ENCODE measurements around the gene DYNC1H1.

DYNC1H1 gene

GRCh38 chr14:101986953-101987352, 22.6 kb downstream of the DYNC1H1 start:
- FAIRE-seq, result no peak

GRCh38 chr14:101988377-101988776, 24.0 kb downstream of the DYNC1H1 start:
- FAIRE-seq, result no peak
- no peak for DNase-seq (ENCODE audit: insufficient read length, low spot score)

More at GRCh38 chr14:101986953-101987352, 22.6 kb downstream of the DYNC1H1 start:
- DNase-seq (ENCODE audit: insufficient read length, low spot score), result no peak

DNA sequence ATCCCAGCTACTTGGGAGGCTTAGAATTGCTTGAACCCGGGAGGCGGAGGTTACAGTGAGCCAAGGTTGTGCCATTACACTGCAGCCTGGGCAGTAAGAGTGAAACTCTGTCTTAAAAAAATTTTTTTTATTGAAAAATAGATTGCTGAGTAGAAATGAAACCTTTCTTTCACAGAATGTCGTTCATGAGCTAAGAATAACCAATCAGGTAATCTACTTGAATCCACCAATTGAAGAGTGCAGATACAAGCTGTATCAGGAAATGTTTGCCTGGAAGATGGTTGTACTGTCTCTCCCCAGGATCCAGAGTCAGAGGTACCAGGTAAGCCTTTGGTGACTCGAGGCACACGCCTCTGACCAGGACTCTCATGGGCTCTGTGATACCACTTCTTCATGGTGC, 27.0 kb downstream of the DYNC1H1 start:
- no peak for DNase-seq (ENCODE audit: insufficient read length, low spot score)
- no peak for FAIRE-seq

GRCh38 chr14:101992708-101993107, 28.3 kb downstream of the DYNC1H1 start:
- FAIRE-seq, result no peak
- DNase-seq (ENCODE audit: insufficient read length, low spot score), result no peak

DNA sequence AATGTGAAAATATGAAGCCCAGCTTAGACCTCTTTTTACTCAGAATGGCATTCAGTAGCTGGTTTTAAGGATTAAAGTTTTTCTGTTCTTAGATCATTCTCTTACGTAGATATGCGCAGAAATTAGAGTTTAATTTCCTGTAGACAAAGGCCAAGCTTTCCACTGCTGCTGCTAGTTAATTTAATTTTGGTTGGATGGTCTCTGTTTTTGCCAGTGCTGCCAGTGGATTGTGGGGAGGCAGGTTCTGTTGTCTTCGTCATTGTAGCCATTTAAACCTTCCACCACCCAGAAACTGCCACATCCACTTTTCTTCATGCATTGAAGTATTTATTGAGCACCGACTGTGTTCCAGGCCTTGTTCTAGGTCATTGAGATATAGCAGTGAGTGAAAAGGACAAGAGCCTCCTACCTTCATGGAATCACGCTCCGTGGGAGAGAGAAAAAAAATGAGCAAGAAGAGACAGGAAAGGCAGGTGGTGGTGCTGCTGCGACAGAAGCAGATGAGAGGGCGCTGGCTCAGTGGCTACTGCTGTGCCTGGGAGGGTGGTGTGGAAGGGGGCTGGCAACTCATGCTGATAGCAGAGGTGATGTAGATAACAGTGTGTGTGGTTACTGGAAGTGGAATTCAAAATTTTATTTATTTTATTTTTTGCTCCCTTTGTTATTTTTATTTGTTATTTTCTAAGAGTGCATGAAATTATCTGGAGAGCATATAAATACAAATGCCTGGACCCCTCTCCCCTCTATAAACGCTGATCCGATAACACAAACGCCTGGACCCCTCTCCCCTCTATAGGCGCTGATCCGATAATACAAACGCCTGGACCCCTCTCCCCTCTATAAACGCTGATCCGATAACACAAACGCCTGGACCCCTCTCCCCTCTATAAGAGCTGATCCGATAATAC, 33.3 kb downstream of the DYNC1H1 start:
- DNase-seq (ENCODE audit: insufficient read length, low spot score), result no peak
- no peak for FAIRE-seq

DNA sequence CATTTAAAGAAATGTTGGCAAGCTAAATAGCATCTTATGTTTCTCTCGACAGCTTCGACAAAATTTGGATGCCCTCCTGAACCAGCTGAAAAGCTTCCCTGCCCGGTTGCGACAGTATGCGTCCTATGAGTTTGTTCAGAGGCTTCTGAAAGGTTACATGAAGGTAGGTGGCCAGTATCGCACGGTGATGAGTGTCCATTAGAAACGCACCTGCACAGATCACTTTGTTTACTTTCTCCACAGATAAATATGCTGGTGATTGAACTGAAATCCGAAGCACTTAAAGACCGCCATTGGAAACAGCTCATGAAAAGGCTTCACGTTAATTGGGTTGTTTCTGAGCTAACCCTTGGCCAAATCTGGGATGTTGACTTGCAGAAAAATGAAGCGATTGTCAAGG, 36.5 kb downstream of the DYNC1H1 start:
- DNase-seq (ENCODE audit: insufficient read length, low spot score) (no peak), FAIRE-seq (no peak)

DNA sequence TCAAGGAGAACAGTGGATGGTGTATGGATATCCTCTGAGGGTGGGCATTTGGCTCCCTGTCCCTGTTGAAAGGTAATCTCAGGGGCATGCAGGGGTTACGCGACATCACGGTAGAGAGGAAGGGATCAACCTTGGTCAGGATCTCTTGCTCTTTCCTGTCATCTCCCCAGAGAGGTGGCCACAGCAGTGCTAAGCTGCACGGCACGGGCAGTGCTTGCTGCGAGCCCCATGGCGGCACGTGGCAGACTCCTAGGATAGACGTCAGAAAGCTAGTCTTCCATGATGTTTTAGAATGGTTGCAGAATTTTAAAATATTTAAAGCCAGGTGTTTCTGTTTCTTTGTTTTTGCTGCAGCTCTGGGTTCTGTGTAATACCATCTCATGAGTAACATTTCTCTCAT, 41.0 kb downstream of the DYNC1H1 start:
- no peak for DNase-seq (ENCODE audit: insufficient read length, low spot score)

DNA sequence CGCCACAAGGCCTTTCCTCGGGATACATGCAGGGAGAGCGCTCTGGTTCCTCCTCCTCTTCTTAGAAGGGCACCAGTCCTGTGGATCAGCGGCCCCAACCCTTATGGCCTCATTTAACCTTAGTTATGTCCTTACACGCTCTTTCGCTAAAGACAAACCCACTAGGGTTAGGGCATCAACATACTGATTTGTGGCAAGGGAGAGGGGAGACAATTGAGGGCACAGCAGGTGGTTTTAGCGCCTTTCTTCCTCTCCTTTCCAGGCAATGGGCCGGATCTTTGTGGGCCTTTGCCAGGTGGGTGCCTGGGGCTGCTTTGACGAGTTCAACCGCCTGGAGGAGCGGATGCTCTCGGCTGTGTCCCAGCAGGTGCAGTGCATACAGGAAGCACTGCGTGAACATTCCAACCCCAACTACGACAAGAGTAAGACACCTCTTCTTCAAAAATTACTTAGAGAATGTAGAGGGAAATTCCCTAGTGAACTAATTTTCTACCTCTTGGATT, 43.6 kb downstream of the DYNC1H1 start:
- no peak for DNase-seq (ENCODE audit: insufficient read length, low spot score)
- FAIRE-seq, result no peak

More for the DNA sequence above, 41.0 kb downstream of the DYNC1H1 start:
- FAIRE-seq, result no peak

GRCh38 chr14:102008891-102009290, 44.5 kb downstream of the DYNC1H1 start:
- FAIRE-seq, result no peak
- DNase-seq (ENCODE audit: insufficient read length, low spot score), result no peak

GRCh38 chr14:102011631-102012030, 47.3 kb downstream of the DYNC1H1 start:
- FAIRE-seq (no peak), DNase-seq (ENCODE audit: insufficient read length, low spot score) (no peak)

DNA sequence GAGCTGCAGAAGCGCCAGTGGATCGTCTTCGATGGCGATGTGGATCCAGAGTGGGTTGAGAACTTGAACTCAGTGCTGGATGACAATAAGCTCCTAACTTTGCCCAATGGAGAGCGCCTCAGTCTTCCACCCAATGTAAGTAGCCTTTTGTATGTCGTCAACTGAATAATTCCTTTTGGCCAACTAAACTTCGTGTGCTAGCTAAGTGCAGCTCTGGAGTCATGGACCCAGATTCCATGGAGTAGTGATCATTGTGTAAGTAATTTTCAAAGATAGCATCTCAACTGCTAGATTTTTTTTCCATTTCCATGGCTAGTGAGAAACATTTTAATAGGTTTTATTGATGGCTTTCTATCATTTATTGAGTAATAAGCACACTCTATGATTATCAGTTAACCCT, 48.0 kb downstream of the DYNC1H1 start:
- no peak for DNase-seq (ENCODE audit: insufficient read length, low spot score)
- no peak for FAIRE-seq

- FAIRE-seq, result no peak
- no peak for DNase-seq (ENCODE audit: insufficient read length, low spot score)
Observed at GRCh38 chr14:102013669-102014200, 49.4 kb downstream of the DYNC1H1 start.

- DNase-seq (ENCODE audit: insufficient read length, low spot score) (no peak), FAIRE-seq (no peak)
Observed at GRCh38 chr14:102015045-102015685, 50.8 kb downstream of the DYNC1H1 start.

DNA sequence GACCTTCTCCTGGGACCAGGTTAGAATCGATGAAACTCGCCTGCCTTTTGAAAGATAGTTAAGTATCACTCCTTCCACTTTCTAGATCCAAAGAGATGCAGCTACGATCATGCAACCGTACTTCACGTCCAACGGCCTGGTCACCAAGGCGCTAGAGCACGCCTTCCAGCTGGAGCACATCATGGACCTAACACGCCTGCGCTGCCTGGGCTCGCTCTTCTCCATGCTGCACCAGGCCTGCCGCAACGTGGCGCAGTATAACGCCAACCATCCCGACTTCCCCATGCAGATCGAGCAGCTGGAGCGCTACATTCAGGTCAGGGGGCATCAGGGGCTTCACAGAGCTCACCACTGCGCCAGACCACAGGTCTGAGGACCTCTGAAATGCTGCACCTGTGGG, 51.4 kb downstream of the DYNC1H1 start:
- DNase-seq (ENCODE audit: insufficient read length, low spot score) (no peak), FAIRE-seq (no peak)

DNA sequence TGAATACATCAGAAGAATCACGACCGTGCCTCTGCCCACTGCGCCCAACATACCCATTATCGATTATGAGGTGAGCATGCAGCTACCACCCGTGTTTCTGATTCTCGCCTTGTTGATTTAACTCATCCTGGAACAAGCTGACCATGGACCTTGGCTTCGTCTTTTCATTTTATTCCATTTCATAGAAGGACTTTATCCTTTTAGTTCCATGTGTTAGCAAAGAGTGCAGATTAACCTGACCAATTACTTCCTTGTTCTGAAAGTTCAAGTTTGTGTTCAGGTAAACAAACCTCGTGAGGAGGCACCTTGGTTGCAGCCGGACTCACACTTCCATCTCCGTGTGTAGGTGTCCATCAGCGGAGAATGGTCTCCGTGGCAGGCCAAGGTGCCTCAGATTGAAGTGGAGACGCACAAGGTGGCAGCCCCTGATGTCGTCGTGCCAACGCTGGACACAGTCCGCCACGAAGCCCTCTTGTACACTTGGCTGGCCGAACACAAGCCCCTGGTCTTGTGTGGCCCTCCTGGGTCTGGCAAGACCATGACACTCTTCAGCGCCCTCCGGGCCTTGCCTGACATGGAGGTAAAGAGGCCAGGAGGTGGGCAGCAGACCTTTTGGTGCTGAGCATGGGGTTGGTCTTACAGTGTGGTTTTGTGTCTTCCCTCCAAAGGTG, 52.2 kb downstream of the DYNC1H1 start:
- FAIRE-seq, result no peak
- no peak for DNase-seq (ENCODE audit: insufficient read length, low spot score)

DNA sequence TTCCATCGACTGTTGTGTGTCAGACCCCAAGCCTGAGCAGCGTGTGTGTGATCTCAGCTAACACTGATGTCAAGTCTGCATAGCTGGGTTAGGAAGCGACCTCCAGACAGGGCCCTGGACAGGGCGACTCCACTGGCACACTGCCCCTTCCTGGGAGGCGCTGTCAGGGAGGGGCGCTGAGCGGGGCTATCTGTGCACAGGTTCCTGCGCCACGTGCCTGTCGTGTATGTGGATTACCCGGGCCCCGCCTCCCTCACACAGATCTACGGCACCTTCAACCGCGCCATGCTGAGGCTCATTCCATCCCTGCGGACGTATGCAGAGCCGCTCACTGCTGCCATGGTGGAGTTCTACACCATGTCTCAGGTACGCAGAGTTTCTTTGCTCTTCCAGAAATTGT, 53.9 kb downstream of the DYNC1H1 start:
- FAIRE-seq, result no peak
- DNase-seq (ENCODE audit: insufficient read length, low spot score), result no peak

DNA sequence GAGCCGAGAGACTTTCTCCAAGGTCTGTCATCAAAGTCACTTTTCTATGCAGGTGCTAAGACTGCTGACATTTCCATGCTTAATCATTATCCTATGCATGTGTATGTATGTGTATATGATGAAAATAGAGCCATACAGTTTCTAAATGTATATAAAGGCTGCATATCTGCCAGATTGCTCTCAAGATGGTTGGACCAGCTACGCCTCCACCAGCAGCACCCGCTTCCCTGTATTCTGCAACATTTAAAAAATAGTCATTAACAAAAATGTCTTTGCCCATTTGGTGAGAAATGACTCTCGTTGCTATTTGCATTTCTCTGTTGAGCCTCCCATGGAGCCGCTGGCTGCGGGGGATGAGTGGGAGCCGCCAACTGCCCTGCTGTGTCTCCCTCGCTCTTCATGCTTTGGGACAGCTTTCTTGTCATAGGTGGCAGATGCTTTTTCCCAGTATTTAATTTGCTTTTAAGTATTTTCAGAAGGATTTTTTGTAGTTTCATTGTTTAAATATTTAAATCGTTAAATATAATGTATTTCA, 54.7 kb downstream of the DYNC1H1 start:
- DNase-seq (ENCODE audit: insufficient read length, low spot score) (no peak), FAIRE-seq (no peak)

DNA sequence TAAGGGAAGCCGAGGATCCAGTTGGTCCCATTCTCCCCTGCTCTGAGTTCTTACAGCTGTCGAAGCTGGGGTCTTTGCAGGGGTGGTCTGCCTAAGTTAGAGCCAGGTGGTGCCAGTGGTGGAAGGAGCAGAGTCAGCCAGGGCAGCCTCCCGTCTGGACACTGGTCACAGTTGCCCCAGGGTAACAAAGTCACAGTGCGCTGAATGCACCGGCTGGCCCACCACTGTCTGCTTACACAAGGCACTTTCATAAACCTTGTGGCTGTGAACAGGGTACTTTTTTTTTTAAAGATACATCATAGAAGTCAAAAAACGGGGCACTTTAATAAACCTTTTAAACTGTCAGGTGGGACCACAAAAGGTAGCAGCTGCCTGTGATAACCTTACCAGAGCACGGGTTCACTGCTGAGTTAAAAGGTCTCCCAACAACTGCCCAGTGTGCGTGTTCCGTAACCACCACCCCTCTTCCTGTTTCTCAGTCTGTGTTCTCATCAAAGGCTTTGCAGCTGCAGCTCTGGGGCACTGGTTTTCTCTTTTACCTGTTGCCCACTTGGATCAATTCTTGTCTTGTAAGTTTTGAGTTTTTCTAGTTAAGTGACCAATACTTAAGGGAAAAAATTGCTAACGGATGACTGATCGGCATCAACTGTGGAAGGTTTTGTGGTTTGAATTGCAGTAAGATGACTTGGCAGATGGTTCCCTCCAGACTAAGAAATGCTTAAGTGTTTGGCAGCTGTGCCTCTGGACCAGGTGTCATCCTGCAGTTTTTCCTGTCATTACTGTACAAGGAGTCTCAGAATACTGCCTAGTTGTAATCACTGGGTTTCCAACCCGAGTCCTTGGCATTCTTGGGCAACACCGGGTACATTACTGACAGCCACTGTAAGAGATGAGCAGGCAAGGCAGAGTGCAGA, 55.9 kb downstream of the DYNC1H1 start:
- DNase-seq (ENCODE audit: insufficient read length, low spot score) (peak; percentile 51), FAIRE-seq (no peak)

DNA sequence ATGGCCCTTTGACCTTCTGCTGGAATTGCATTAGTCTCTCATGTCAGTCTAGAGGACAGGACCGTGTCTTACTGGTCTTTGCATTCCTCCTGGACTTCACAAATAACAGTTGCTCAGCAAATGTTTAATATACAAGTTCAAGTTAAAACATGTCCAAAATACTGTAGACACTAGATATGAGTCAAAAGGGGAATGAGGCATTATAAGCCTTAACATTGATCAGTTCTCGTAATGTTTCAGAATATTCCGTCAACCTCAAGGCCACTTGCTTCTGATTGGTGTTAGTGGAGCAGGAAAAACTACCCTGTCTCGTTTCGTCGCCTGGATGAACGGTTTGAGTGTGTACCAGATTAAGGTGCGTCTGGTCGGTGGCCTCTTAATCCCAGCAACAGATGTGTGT, 62.6 kb downstream of the DYNC1H1 start:
- DNase-seq (ENCODE audit: insufficient read length, low spot score) (no peak), FAIRE-seq (no peak)

DNA sequence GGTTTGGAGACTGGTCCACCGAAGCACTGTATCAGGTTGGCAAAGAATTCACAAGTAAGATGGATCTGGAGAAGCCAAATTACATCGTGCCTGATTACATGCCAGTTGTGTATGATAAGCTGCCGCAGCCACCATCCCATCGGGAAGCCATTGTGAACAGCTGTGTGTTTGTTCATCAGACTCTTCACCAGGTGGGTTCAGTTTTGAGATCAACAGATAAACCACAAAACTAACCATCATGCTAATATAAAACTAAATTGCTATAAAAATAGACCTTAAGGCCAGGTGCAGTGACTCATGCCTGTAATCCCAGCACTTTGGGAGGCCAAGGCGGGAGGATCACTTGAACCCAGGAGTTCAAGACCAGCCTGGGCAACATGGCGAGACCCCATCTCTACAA, 63.6 kb downstream of the DYNC1H1 start:
- peak; percentile 33 for FAIRE-seq
- no peak for DNase-seq (ENCODE audit: insufficient read length, low spot score)
